HCT116 (cell line): ENCODE data around the gene CMIP. TPM values are rescaled to one million over a fixed set of nuclear protein-coding genes. Genes with fewer than 3 reads are reported as not detected.

Source experiments
- ATAC-seq: fragments of 200-7000 bp; cut with Tn5 transposase; 2 replicates; pipeline ENCODE4 v1.9.1; 2020; ENCODE audit warnings: mild to moderate bottlenecking, moderate library complexity
- BruUV-seq: library from RNA; stranded (reverse); fragments of 400-500 nt; replicated peaks from 2 replicates; lab custom pipeline; 2021; lab: Mats Ljungman, UMichigan
- CTCF ChIA-PET: fragments of 300-600 bp; sonication (Branson Sonifier 250); formaldehyde crosslinking; loops from one replicate; lab custom pipeline; 2021; ENCODE audit warnings: antibody characterized with exemption; lab: Charles Lee
- POLR2A ChIA-PET: fragments of 300-600, 350-600 bp; sonication (Branson Sonifier 250); formaldehyde crosslinking; loops from one replicate; lab custom pipeline; 2021; ENCODE audit warnings: antibody characterized with exemption; lab: Charles Lee
- RAD21 ChIA-PET, 2 experiments: fragments of 300-600 bp; sonication (Branson Sonifier 250); formaldehyde crosslinking; loops; one replicate each; lab custom pipeline; 2023; ENCODE audit warnings: low total read pairs in 2 of 2; ENCODE audit not compliant: uncharacterized antibody in 2 of 2, unreplicated experiment in 2 of 2, low non-redundant PET in 1 of 2; lab: Charles Lee
- DNase-seq: peaks from one replicate; pipeline ENCODE4 v3.0.0-alpha.2; 2010; ENCODE audit warnings: low read depth, low spot score
- H2AFZ ChIP-seq: fragments of 200-600 bp; shearing (Covaris generic), sonication (generic); 2 replicates; pipeline ENCODE4 v1.6.1; 2017; ENCODE audit warnings: low read depth, mixed run types, mixed read lengths, antibody characterized with exemption, low read length; ENCODE audit not compliant: poor library complexity, severe bottlenecking
- H3K27ac ChIP-seq: 2 replicates; pipeline ENCODE4 v1.5.1; 2012; ENCODE audit warnings: low read depth, low read length
- H3K27me3 ChIP-seq: fragments of 200-600 bp; sonication (generic); 2 replicates; pipeline ENCODE4 v1.6.1; 2016; ENCODE audit warnings: mixed run types, low read length, mixed read lengths; ENCODE audit not compliant: insufficient read depth
- H3K36me3 ChIP-seq, 2 experiments: fragments of 200-500 bp in 1 of 2; fragments of 200-600 bp in 1 of 2; sonication (Bioruptor generic) in 1 of 2; sonication (generic) in 1 of 2; 2 replicates each; pipeline versions ENCODE4 v1.5.1 to v1.6.1; 2014 to 2016; ENCODE audit warnings: low read length in 2 of 2, inconsistent platforms in 1 of 2, mixed read lengths in 1 of 2, mixed run types in 1 of 2; ENCODE audit not compliant: insufficient read depth in 2 of 2, control insufficient read depth in 1 of 2
- H3K4me1 ChIP-seq, 2 experiments: fragments of 200-600 bp in 1 of 2; sonication (generic) in 1 of 2; 2 replicates each; pipeline versions ENCODE4 v1.5.1 to v1.6.1; 2012 to 2017; ENCODE audit warnings: low read length in 2 of 2, inconsistent platforms in 1 of 2, mild to moderate bottlenecking in 1 of 2, mixed read lengths in 1 of 2, mixed run types in 1 of 2, moderate library complexity in 1 of 2; ENCODE audit not compliant: insufficient read depth in 2 of 2, control insufficient read depth in 1 of 2
- H3K4me2 ChIP-seq: fragments of 200-600 bp; sonication (generic); 2 replicates; pipeline ENCODE4 v1.6.1; 2017; ENCODE audit warnings: mixed run types, low read length, mixed read lengths
- H3K4me3 ChIP-seq, 2 experiments: fragments of 200-600 bp in 1 of 2; sonication (generic) in 1 of 2; replicated peaks in 1 of 2; 2 replicates each; pipeline ENCODE4 v1.5.1; 2011 to 2016; ENCODE audit warnings: low read length in 2 of 2, control low read depth in 1 of 2, low read depth in 1 of 2, mild to moderate bottlenecking in 1 of 2, mixed read lengths in 1 of 2, mixed run types in 1 of 2
- H3K79me2 ChIP-seq: fragments of 200-600 bp; sonication (generic); 2 replicates; pipeline ENCODE4 v1.6.1; 2017; ENCODE audit warnings: mild to moderate bottlenecking, mixed run types, low read length, moderate library complexity, mixed read lengths; ENCODE audit not compliant: insufficient read depth
- H3K9ac ChIP-seq: fragments of 200-600 bp; sonication (generic); 2 replicates; pipeline ENCODE4 v1.6.1; 2016; ENCODE audit warnings: low read length, mixed read lengths
- H3K9me2 ChIP-seq: fragments of 200-600 bp; sonication (generic), shearing (Covaris generic); 2 replicates; pipeline ENCODE4 v1.6.1; 2017; ENCODE audit warnings: mixed run types, mild to moderate bottlenecking, moderate library complexity; ENCODE audit not compliant: insufficient read depth
- H3K9me3 ChIP-seq, 2 experiments: fragments of 200-500 bp in 1 of 2; fragments of 200-600 bp in 1 of 2; sonication (Bioruptor generic) in 1 of 2; sonication (generic) in 1 of 2; 2 replicates each; pipeline ENCODE4 v1.6.1; 2014 to 2017; ENCODE audit warnings: low read length in 2 of 2, mixed read lengths in 2 of 2, inconsistent platforms in 1 of 2, low read depth in 1 of 2, mild to moderate bottlenecking in 1 of 2, mixed run types in 1 of 2, moderate library complexity in 1 of 2; ENCODE audit not compliant: control insufficient read depth in 1 of 2, insufficient read depth in 1 of 2
- H4K20me1 ChIP-seq: fragments of 200-600 bp; sonication (generic), shearing (Covaris generic); 2 replicates; pipeline ENCODE4 v1.6.1; 2017; ENCODE audit warnings: mixed run types, mild to moderate bottlenecking, moderate library complexity; ENCODE audit not compliant: insufficient read depth
- ATF3 ChIP-seq: IDR thresholded peaks from 2 replicates; pipeline ENCODE4 v1.6.1; 2012
- EGR1 ChIP-seq: IDR thresholded peaks from 2 replicates; pipeline ENCODE4 v1.6.1; 2012; ENCODE audit warnings: low read depth
- ELF1 ChIP-seq: IDR thresholded peaks from 2 replicates; pipeline ENCODE4 v1.6.1; 2012; ENCODE audit warnings: low read depth, borderline replicate concordance
- EZH2 ChIP-seq: fragments of 200-600 bp; sonication (generic); IDR thresholded peaks from 2 replicates; pipeline ENCODE4 v1.6.1; 2017; ENCODE audit warnings: antibody characterized with exemption, mixed run types
- JUND ChIP-seq: IDR thresholded peaks from 2 replicates; pipeline ENCODE4 v1.6.1; 2012
- POLR2AphosphoS5 ChIP-seq: IDR thresholded peaks from 2 replicates; pipeline ENCODE4 v1.6.1; 2011; ENCODE audit warnings: mild to moderate bottlenecking, low read depth, low read length, moderate library complexity
- RAD21 ChIP-seq: IDR thresholded peaks from 2 replicates; pipeline ENCODE4 v1.6.1; 2012; ENCODE audit warnings: low read depth, mild to moderate bottlenecking
- SIN3A ChIP-seq: IDR thresholded peaks from 2 replicates; pipeline ENCODE4 v1.6.1; 2012; ENCODE audit warnings: low read depth
- SRF ChIP-seq: IDR thresholded peaks from 2 replicates; pipeline ENCODE4 v1.6.1; 2012; ENCODE audit warnings: low read depth
- YY1 ChIP-seq: IDR thresholded peaks from 2 replicates; pipeline ENCODE4 v1.6.1; 2011; ENCODE audit warnings: low read length, low read depth, moderate library complexity, mild to moderate bottlenecking; ENCODE audit not compliant: insufficient replicate concordance; ENCODE audit errors: extremely low read depth
- ZFX ChIP-seq: fragments of 450-650 bp; IDR thresholded peaks from 2 replicates; pipeline ENCODE4 v1.6.1; 2017
- ZNF274 ChIP-seq: fragments of 200-500 bp; sonication (Bioruptor generic); IDR thresholded peaks from 2 replicates; pipeline ENCODE4 v1.6.1; 2014; ENCODE audit warnings: mild to moderate bottlenecking, low read depth, low read length, inconsistent platforms
- intact Hi-C: fragments of 100-400 bp; cut with micrococcal nuclease; formaldehyde crosslinking; loops from 2 replicates; pipeline ENCODE4 v1.10.0; 2022
- total RNA-seq: library from RNA; stranded (reverse); gene quantifications from one replicate; pipeline ENCODE4 v1.2.1, GENCODE V29; 2021; ENCODE audit not compliant: unreplicated experiment
- TF ChIP-seq, protein P1 (sequence below): IDR thresholded peaks from 2 replicates; pipeline ENCODE4 v1.6.1; 2012
- TF ChIP-seq, protein P2 (sequence below): IDR thresholded peaks from 2 replicates; pipeline ENCODE4 v1.6.1; 2011; ENCODE audit warnings: mild to moderate bottlenecking, low read length, moderate library complexity; ENCODE audit not compliant: insufficient replicate concordance; ENCODE audit errors: extremely low read depth
- TF ChIP-seq, protein P3 (sequence below), 3 experiments: fragments of 200-600 bp in 1 of 3; sonication (generic) in 1 of 3; IDR thresholded peaks in 2 of 3; conservative IDR thresholded peaks in 1 of 3; 2 replicates each; pipeline ENCODE4 v1.5.1; 2012 to 2017; ENCODE audit warnings: low read depth in 2 of 3, low read length in 2 of 3, antibody characterized with exemption in 1 of 3, borderline replicate concordance in 1 of 3, control low read depth in 1 of 3, mild to moderate bottlenecking in 1 of 3, mixed read lengths in 1 of 3, mixed run types in 1 of 3, moderate library complexity in 1 of 3; ENCODE audit not compliant: insufficient read depth in 1 of 3

CMIP gene
- total RNA-seq, 1 experiment from 2014 or later: 64.6 TPM

DNA sequence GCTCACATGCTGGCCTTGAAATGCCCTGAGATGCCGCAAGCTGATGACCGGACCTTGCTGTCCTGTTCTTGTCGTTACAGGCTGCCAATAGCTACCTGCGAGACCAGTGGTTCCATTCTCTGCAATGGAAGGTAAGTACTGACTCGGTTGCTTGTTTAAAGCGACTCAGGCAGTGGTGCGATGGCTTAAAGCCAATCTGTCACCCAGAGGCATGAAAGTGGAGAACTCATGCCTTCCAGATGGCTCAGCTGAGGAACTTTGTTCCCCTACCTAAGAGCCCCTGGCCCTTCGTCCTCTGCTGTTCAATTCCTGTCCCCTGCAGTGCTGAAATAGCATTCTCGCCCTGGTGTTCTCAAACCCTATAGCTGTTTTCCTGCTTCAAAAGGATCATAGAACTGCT is 176.2 kb downstream of the CMIP start (continued):
- TF ChIP-seq ATF3 (no peak), RAD21 (no peak), ZNF274 (no peak), ZFX (no peak)
- TF ChIP-seq, protein P1, sequence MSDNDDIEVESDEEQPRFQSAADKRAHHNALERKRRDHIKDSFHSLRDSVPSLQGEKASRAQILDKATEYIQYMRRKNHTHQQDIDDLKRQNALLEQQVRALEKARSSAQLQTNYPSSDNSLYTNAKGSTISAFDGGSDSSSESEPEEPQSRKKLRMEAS: no peak
- TF ChIP-seq, all 23 proteins: peak for 0

- Histone ChIP-seq H3K27ac (no peak overlapping the region), H3K9ac (no peak overlapping the region), H3K4me1 (peaks cover 6 to 36% of the 10 kb centered on the region in 2 experiments), H4K20me1 (no peaks in the 10 kb centered on the region), H3K79me2 (peaks cover 50% of the 10 kb centered on the region), H2AFZ (no peak overlapping the region), H3K9me3 (no peaks in the 10 kb centered on the region), H3K9me2 (no peaks in the 10 kb centered on the region), H3K4me2 (no peak overlapping the region), H3K27me3 (no peaks in the 10 kb centered on the region), H3K36me3 (peaks cover 0 to 9% of the 10 kb centered on the region in 2 experiments; a peak in 2 of 4 replicates), H3K4me3 (no peak overlapping the region)
- ChIA-PET CTCF (interaction anchor here (0.8 to 4.5 kb wide), 3 partner anchors 9 to 256 kb away, joined by 3 to 28 read pairs (median 4); no protein-coding TSS in a partner anchor), POLR2A (no interaction called here), RAD21 (no interaction called here)
- intact Hi-C loops: loop anchor here (5.0 to 10.0 kb wide), 2 partner anchors 253 to 254 kb away; no protein-coding TSS in a partner anchor
- DNase-seq (no peak), ATAC-seq (no peak)
- BruUV-seq: no TSS peak
- TF ChIP-seq JUND (no peak), ATF3 (no peak), SRF (no peak), SIN3A (no peak), EZH2 (no peak), ZFX (no peak), ZNF274 (no peak), YY1 (no peak), POLR2AphosphoS5 (no peak), EGR1 (no peak), ELF1 (no peak)
- TF ChIP-seq, protein P2, sequence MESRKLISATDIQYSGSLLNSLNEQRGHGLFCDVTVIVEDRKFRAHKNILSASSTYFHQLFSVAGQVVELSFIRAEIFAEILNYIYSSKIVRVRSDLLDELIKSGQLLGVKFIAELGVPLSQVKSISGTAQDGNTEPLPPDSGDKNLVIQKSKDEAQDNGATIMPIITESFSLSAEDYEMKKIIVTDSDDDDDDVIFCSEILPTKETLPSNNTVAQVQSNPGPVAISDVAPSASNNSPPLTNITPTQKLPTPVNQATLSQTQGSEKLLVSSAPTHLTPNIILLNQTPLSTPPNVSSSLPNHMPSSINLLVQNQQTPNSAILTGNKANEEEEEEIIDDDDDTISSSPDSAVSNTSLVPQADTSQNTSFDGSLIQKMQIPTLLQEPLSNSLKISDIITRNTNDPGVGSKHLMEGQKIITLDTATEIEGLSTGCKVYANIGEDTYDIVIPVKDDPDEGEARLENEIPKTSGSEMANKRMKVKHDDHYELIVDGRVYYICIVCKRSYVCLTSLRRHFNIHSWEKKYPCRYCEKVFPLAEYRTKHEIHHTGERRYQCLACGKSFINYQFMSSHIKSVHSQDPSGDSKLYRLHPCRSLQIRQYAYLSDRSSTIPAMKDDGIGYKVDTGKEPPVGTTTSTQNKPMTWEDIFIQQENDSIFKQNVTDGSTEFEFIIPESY: no peak
- TF ChIP-seq, protein P3, sequence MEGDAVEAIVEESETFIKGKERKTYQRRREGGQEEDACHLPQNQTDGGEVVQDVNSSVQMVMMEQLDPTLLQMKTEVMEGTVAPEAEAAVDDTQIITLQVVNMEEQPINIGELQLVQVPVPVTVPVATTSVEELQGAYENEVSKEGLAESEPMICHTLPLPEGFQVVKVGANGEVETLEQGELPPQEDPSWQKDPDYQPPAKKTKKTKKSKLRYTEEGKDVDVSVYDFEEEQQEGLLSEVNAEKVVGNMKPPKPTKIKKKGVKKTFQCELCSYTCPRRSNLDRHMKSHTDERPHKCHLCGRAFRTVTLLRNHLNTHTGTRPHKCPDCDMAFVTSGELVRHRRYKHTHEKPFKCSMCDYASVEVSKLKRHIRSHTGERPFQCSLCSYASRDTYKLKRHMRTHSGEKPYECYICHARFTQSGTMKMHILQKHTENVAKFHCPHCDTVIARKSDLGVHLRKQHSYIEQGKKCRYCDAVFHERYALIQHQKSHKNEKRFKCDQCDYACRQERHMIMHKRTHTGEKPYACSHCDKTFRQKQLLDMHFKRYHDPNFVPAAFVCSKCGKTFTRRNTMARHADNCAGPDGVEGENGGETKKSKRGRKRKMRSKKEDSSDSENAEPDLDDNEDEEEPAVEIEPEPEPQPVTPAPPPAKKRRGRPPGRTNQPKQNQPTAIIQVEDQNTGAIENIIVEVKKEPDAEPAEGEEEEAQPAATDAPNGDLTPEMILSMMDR (IDR thresholded peaks at IDR 0.05 in 2 of 3, conservative IDR thresholded peaks at IDR 0.05 in 1 of 3; ENCODE audit: borderline replicate concordance in 1 of 3, insufficient read depth in 1 of 3, low read depth in 2 of 3, low read length in 2 of 3): no peak
These were observed 176.9 kb downstream of the CMIP start for GRCh38 chr16:81621496-81621895.
